Measurements from ENCODE around the gene GRAMD4.

DNA sequence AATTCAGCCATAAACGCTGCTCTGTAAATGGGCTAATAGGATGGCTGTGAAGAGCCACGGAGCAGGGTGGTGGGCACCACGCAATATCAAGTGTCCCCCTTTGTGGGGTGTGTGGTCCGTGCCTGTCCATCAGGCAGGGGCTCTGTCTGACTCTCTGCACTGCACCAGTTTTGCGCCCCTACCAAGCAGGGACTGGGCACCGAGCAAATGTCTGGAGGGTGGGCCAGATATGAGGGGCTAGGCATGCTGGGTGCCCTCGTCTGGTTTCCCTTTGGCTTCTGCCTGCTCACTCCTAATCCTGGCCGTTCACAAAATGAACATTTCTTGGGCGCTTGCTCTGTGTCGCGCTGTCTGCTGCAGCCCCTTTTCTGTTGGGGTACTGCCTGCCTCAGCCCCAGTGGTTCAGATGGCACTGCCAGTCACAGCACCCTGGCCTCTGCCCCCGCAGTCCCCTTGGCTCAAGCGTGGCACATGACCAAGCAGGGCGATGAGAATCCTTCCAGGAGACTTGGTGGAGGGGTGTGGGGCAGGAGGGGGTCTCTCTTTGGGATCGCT, 45.7 kb upstream of the GRAMD4 start:
- TF ChIP-seq, protein P1, sequence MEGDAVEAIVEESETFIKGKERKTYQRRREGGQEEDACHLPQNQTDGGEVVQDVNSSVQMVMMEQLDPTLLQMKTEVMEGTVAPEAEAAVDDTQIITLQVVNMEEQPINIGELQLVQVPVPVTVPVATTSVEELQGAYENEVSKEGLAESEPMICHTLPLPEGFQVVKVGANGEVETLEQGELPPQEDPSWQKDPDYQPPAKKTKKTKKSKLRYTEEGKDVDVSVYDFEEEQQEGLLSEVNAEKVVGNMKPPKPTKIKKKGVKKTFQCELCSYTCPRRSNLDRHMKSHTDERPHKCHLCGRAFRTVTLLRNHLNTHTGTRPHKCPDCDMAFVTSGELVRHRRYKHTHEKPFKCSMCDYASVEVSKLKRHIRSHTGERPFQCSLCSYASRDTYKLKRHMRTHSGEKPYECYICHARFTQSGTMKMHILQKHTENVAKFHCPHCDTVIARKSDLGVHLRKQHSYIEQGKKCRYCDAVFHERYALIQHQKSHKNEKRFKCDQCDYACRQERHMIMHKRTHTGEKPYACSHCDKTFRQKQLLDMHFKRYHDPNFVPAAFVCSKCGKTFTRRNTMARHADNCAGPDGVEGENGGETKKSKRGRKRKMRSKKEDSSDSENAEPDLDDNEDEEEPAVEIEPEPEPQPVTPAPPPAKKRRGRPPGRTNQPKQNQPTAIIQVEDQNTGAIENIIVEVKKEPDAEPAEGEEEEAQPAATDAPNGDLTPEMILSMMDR (conservative IDR thresholded peaks at IDR 0.05; ENCODE audit: low read length), result no peak
- no peak for TF ChIP-seq EZH2phosphoT487 (IDR thresholded peaks at IDR 0.05; ENCODE audit: borderline replicate concordance, low read depth, low read length)
